ENCODE measurements around the gene HSPA12B.

HSPA12B gene

GRCh38 chr20:3705491-3705969 lies 27.0 kb upstream of the HSPA12B start:
- no peak for DNase-seq

- no peak for DNase-seq
Observed at GRCh38 chr20:3705970-3706739, 26.3 kb upstream of the HSPA12B start.

- DNase-seq, result no peak
Observed at GRCh38 chr20:3706774-3707507, 25.5 kb upstream of the HSPA12B start.

- no peak for DNase-seq
Observed at GRCh38 chr20:3707508-3707899, 25.0 kb upstream of the HSPA12B start.

DNA sequence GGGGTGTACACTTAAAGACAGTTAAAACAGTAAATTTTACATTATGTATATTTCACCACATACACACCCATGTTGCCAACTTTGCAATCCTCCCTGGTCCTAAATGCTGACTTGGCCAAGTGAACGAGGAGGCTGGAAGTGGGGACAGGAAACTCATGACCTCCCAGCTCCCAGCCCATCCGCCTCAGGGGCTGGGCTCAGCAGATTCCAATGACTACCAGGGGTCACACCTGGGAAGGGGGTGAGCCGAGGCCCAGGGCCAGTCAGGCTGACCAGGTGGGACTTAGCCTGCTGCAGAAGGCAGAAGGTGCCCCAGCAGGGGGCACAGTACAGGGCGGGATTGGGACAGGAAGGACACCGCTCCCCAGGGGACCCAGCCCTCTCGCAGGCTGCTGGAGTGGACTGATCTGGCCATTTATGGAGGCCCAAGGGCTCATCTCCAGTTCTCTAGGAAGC lies 22.4 kb upstream of the HSPA12B start:
- DNase-seq, result no peak

DNA sequence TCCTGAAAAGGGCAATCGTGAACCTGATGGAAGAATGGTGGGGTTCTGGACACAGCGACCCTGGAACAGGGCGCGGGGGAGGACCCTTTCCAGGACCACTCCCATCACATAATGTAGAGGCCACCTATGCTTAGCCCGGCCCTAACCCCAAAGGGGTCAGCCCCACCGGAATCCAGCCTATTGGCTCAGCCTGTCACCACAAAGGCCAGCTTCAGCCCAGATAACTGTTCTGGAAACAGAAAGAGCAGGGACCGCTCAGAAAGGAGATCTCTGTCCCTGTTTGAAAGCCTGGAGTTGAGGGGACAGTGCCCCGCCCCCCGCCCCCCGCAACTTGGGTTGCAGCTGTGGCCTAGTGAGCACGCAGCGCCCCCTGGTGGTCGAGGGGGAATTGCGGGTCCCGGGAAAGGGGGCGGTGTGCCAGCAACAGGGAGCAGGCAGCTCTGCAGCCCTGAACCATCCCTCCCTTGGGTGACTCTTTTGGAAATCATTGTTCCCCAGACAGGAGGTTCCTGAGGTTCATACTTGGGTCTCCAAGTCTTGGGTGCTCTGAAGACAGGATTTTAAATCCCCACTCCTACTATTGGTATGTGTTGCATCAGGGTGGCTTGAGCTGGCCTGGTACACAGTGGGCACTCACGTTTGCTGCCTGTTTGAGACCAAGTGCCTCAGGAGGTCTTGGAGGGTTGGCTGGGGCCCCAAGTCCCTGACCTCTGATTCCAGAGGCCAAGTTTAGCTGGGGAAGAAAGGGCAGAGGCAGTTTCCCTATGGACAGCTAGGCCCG lies 21.6 kb upstream of the HSPA12B start:
- peak; percentile 76 for DNase-seq

DNA sequence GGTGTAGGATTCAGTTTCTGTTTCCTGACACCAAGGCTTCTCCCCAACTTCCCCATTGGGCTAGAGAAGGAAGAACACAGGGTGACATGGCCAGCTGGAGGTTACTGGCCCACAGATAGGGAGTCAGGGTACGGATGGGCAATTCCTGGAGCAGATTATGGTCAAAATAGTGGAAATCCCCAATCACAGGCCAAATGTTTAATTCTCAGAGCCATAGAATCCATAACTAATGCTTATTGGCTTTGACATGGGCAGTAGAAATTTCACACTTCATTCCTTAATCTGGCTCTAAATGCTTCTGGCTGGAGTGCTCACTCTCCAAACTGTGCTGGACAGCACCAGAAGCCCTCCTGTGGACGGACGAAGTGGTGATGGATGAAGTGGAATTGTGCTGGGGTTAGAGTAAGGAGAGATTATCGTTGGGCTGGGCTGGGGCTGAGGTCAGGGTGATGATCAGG lies 21.0 kb upstream of the HSPA12B start:
- no peak for DNase-seq

DNA sequence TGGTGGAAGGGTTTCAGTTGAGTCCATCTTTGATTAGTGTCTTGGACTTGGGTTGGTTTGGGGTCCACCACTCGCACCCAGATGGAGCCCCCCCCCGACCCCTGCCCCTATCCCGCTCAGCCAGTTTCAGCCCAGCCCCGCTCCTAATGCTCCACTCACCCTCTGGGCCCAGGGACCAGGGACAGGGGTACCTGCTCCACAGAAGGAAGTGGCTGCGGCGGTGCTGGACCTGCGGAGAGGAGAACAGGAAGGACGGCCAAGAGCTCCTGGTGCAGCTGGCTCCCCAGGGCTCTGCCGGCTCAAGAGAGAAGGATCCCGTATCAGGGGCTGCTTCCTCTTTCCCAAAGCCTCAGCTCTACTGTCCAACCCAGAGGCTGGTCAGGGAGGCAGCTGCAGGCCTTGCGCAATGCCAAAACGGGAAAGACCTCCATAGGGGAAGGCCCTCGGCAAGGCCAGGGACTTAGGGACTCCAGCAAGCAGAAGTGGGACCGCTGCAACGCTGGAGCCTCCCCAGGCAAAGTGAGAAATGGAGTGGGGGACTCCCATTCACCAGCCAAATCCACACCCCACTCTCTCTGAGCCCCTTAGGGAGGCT lies 20.1 kb upstream of the HSPA12B start, which contains the start of gene SIGLEC1:
Gene SIGLEC1, minus strand, starts transcription at position 322 of the 595 bp plus-strand sequence. CDS start 5,472 bp downstream, outside the sequence.
- no peak for DNase-seq

DNA sequence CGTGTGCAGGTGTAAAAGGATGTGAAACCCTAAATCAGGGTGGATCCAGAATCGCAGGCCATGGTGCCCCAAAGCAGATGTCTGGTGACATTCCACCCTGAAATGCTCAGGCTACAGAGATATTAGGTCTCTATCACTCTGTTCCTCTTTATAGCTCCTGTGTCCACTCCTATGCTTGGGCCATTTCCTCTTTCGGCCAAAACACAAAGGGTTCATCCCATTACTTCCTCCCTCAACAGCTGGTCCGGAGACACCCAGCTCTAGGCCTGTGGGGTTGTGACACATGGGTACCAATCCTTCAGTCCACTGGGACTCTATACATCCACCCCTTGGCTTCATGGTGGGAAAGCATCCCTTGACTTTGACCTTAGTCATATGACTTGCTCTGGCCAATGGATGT lies 18.4 kb upstream of the HSPA12B start:
- DNase-seq, result no peak

GRCh38 chr20:3716195-3716834 lies 16.2 kb upstream of the HSPA12B start:
- DNase-seq, result no peak

DNA sequence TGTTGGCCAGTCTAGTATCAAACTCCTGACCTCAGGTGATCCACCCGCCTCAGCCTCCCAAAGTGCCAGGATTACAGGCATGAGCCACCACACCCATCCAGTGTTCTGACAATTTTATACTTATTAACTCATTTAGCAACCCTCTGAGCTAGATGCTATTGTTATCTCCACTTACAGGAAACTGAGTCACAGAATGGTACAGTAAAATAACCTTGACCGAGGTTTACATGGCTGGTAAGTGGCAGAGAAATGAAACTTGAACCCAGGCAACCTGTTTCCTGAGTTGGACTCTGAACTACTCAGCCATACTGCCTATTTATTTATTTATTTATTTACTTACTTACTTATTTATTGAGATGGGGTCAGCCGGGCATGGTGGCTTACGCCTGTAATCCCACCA lies 13.4 kb upstream of the HSPA12B start:
- DNase-seq, result no peak

DNA sequence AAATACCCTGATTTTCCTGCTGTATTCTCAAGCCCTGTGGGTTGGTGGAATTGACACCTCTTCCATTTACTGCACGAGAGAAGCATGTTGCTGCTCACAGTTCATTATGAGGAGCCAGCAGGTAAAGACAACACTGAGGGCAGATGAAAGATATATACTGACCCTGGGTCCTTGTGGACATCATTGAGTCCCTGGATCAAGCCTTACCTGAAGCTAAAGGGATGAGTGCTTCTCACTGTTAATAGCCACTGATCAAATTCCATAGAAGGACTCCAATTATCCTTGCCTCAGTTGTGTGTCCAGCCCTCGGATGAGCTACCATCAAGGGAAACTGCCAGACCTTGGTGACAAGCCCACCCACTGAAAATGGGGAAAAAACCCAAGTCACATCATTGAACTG lies 12.4 kb upstream of the HSPA12B start:
- DNase-seq, result no peak

DNA sequence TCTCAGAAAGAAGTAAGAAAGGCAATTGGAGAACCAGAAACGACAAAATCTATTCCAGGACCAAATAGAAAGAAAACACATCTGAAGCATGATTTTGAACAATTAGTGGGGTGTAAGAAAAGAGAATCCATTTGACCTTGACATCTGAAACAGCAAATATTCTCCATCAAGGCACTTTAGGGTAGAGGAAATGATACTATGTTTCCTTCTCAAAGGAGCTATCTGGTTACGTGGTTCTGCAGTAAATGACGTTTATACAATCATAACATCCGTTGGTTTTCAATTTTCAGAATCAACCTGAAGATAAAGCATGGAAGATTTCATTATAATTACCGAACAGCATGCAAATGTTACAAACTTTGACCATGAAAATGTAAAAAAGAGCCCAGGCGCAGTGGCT lies 11.9 kb upstream of the HSPA12B start:
- DNase-seq, result no peak

GRCh38 chr20:3721912-3722311 lies 10.6 kb upstream of the HSPA12B start:
- no peak for DNase-seq

DNA sequence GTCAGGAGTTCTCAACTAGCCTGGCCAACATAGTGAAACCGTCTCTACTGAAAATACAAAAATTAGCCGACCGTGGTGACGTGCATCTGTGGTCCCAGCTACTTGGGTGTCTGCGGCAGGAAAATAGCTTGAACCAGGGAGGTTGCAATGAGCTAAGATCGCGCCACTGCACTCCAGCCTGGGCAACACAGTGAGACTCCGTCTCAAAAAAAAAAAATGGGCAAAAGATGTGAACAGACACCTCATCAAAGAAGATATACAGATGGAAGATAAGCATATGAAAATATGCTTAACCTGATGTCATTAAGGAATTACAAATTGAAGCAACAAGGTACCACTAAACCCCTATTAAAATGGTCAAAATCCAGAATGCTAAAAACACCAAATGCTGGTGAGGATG lies 9.2 kb upstream of the HSPA12B start:
- DNase-seq, result no peak

- DNase-seq, result no peak
Observed at GRCh38 chr20:3724356-3724755, 8.1 kb upstream of the HSPA12B start.

GRCh38 chr20:3727401-3728021 lies 5.0 kb upstream of the HSPA12B start:
- no peak for DNase-seq

DNA sequence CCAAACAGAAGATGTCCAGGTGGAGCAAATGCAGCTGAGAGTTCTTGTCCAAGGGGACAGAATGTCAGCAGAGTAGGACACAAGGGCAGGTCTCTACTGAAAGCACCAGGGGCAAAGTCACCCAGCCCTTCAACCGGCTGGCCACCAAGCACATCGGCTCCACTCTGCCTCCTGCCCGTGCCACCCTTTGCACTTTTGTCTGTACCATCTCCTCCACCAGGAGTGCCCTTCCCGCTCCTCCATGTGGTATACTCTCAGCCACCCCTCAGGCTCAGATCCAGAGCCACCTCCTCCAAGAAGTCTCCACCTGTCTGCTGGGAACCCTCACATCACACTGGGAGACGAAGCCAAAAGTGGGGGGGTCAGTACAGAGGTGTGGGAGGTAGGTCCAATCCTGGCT lies 4.1 kb upstream of the HSPA12B start:
- DNase-seq, result no peak

- no peak for DNase-seq
Observed at GRCh38 chr20:3728876-3729275, 3.6 kb upstream of the HSPA12B start.

- DNase-seq, result no peak
Observed at GRCh38 chr20:3729378-3729777, 3.1 kb upstream of the HSPA12B start.

DNA sequence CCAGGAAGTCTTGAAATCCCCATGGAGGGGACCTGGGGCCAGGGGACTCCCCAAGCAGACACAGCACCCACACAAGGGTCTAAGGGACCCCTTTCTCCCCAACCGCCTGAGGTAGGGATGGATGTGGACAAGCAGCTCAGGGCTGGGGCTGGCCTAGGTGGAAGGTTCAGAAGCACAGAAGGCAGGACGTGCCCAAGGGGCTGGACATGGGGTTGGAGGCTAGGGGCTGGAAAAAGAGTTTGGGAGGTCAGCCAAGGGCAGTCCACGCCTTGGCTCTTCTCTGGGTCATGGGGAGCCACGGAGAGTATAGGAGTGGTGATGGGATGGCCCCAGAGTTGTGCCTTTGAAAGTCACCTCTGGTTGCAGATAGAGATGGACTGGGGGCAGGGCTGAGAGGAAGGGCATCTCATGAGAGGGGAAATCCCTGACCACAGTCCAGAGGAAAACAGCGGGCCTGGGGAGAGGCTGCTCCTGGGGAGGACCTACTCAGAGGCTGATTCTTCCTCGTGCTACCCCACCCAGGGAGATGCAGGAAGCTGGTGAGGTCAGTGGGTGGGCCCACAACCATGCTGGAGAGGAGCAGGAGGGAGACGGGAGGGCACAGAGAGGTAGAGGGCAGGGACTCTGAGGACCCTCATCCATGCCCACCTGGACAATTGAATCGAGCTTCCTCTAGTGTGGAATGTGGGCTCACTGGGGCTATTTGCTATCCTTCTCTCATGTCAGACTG lies 2.5 kb upstream of the HSPA12B start:
- no peak for DNase-seq
